Natural killer cell treated with Interleukin-12 subunit alpha and Interleukin-12 subunit beta and Interleukin-15 and Interleukin-18, amount 100 ng/mL, for 72 hours (primary cell): ENCODE results near the gene GLP1R. TPM values are rescaled to one million over a fixed set of nuclear protein-coding genes. Genes with fewer than 3 reads are reported as not detected.
"Not testable (repeated sequence)": the region's sequence is repeated elsewhere in the genome, so short reads cannot be mapped to it uniquely, and the experiment has no call there.

Experiments
- ATAC-seq, 2 donors: fragments of 150-1000 bp; cut with Tn5 transposase in 1 of 2; sonication (Bioruptor Pico), chemical (Tn5 transposase) in 1 of 2; 2 replicates each; pipeline ENCODE4 v1.10.0; 2021
- DNase-seq: peaks from one replicate; pipeline ENCODE4 v3.0.0; 2022; ENCODE audit warnings: low spot score
- H3K27ac Mint-ChIP-seq, 2 donors: 1 replicate in 1 of 2; 2 replicates in 1 of 2; pipeline ENCODE4 v1.8.0; 2022; ENCODE audit warnings: mixed read lengths in 2 of 2, mild to moderate bottlenecking in 1 of 2, moderate library complexity in 1 of 2
- H3K27me3 Mint-ChIP-seq, 2 donors: 1 replicate in 1 of 2; 2 replicates in 1 of 2; pipeline ENCODE4 v1.8.0; 2022; ENCODE audit warnings: mixed read lengths in 2 of 2
- H3K36me3 Mint-ChIP-seq: one replicate; pipeline ENCODE4 v1.8.0; 2022; ENCODE audit warnings: mixed read lengths
- H3K4me1 Mint-ChIP-seq, 2 donors: 1 replicate in 1 of 2; 2 replicates in 1 of 2; pipeline ENCODE4 v1.8.0; 2022; ENCODE audit warnings: low read depth in 2 of 2, mixed read lengths in 2 of 2, mild to moderate bottlenecking in 1 of 2
- H3K4me3 Mint-ChIP-seq: one replicate; pipeline ENCODE4 v1.8.0; 2022; ENCODE audit warnings: mixed read lengths
- H3K9me3 Mint-ChIP-seq: 2 replicates; pipeline ENCODE4 v1.8.0; 2022; ENCODE audit warnings: mixed read lengths
- total RNA-seq, 2 donors: library from RNA; stranded (reverse); gene quantifications; one replicate each; pipeline ENCODE4 v1.2.3, GENCODE V29; 2022

The GLP1R gene
- total RNA-seq, 2 donors from 2014 or later = not detected

DNA sequence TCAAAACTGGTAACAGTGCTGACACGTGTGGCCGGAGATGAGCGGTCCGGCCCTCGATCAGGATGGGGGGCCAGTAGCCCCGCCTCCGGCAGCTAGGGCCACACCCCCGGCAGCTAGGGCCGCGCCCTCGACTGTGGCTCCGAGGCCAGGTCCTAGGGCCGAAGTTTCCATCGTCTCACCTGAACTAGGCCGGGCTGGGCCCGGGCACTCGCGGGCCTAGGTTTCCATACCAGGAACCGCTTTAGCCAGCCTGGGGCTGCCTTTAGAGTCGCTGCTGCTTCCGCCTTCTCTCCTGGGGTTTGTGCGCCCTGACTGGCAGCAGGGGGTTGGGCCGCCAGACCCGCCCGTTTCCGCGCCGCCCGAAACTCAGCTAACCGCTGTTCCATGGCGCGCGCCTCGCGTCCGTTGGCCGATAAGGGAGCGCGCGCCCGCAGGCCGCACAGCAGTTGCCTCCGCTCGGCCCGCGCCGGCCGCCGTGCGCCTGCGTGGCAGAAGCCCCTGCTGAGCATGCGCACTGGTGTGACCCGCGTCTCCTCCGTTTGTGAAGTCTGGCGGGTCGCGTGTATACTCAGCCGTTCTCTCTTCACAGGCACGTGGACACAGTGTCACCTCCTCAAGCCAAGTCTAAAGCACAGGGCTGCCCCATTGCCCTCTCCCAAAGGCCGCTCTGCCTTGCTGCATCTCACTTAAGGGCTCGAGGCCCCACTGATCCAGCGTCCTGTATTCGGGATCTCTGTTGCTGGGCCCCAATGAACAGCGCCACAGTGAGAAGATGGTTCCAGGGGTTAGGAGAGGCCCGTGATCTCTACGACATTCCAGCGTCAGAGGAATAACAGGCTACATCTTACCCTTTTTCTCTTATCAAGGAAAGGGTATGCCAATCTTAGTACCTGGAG is 66.4 kb downstream of the GLP1R start, which contains the start of gene SAYSD1:
Gene SAYSD1 (minus strand): TSS at position 483 of the 896 bp plus-strand sequence. CDS start 97 bp downstream, at position 386.
- DNase-seq = peak; percentile 97
- no peaks in the 10 kb centered on the region for H3K9me3 Mint-ChIP-seq
- ATAC-seq = peak; percentile 97 to 98

DNA sequence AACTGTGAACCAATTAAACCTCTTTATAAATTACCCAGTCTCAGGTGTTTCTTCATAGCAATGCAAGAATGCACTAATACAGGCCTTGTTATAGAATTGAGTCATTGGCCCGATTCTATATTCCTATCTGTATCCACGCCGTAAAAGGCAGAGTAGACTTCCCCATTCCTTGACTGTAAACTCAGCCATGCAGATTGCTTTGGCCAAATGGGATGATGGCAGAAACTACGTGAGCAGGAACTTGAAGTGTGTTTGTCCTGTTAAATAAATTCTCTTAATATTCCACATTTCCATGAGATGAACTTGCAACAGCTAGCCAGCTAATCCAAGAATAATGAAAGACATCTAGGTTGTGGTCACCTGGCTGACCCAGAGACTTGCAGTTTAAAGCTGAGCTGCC is 70.3 kb downstream of the GLP1R start:
- H3K27ac Mint-ChIP-seq = no peak overlapping the region
- peaks cover 11 to 17% of the 10 kb centered on the region in 2 donors for H3K27me3 Mint-ChIP-seq
- no peaks in the 10 kb centered on the region for H3K36me3 Mint-ChIP-seq
- peaks cover 10 to 14% of the 10 kb centered on the region in 2 donors for H3K4me1 Mint-ChIP-seq
- no peak for DNase-seq
- no peak overlapping the region for H3K4me3 Mint-ChIP-seq
- ATAC-seq = no peak
- no peaks in the 10 kb centered on the region for H3K9me3 Mint-ChIP-seq

More for the DNA sequence above, 66.4 kb downstream of the GLP1R start, which contains the start of gene SAYSD1:
- H3K27me3 Mint-ChIP-seq = peaks cover 0 to 4% of the 10 kb centered on the region in 2 donors
- H3K4me3 Mint-ChIP-seq = peak within 1 kb of the TSS; percentile 83
- no peaks in the 10 kb centered on the region for H3K36me3 Mint-ChIP-seq
- H3K27ac Mint-ChIP-seq = peak within 1 kb of the TSS; percentile 77 to 92
- H3K4me1 Mint-ChIP-seq = peaks cover 10 to 44% of the 10 kb centered on the region in 2 donors

- no peak for DNase-seq
- Mint-ChIP-seq H3K9me3 (no peaks in the 10 kb centered on the region), H3K4me3 (no peak overlapping the region), H3K27ac (no peak overlapping the region), H3K36me3 (no peaks in the 10 kb centered on the region), H3K4me1 (no peaks in the 10 kb centered on the region), H3K27me3 (peaks cover 18 to 26% of the 10 kb centered on the region in 2 donors)
- ATAC-seq = no peak
These were observed 75.5 kb downstream of the GLP1R start for GRCh38 chr6:39124114-39124513.

DNA sequence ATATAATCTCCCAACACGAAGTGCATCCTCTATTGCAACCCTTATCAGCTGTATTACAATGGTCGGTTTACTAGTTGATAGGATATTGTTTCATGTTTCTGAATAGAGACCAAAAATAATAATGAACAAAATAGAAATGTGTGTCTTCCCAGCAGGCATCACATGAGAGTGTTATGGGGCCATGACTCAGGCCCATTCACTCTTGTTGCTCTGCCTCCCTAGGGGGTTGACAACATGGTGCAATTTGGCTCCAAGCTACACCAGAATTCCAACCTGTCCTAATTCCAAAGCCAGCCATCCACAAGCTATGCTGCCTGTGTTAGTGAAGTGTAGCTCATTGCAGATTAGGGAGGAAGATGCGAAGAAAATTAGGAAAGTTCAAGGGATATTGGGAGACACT is 79.5 kb downstream of the GLP1R start:
- ATAC-seq (no peak), DNase-seq (no peak)
- no peak overlapping the region for H3K27ac Mint-ChIP-seq
- H3K27me3 Mint-ChIP-seq = peaks cover 13 to 22% of the 10 kb centered on the region in 2 donors
- H3K36me3 Mint-ChIP-seq = no peaks in the 10 kb centered on the region
- no peak overlapping the region for H3K4me3 Mint-ChIP-seq
- no peaks in the 10 kb centered on the region for H3K9me3 Mint-ChIP-seq
- H3K4me1 Mint-ChIP-seq = no peaks in the 10 kb centered on the region

DNA sequence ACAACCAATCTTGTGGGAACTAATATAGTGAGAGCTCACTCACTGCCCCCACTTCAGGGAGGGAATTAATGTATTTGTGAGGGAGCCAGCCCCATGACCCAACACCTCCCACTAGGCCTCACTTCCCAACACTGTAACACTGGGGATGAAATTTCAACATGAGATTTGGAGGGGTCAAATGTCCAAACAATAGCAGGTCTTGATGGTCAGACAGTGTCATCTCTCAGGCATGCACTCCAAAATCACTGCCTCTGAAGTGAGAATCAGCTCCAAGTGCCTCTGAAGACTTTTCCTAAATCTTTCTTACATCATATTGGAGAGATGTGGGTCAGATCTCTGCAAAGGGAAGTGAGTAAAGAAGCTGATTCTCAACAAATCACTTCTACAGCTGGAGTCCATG is 80.3 kb downstream of the GLP1R start:
- DNase-seq (no peak), ATAC-seq (no peak)
- Mint-ChIP-seq H3K27me3 (peaks cover 13 to 22% of the 10 kb centered on the region in 2 donors), H3K4me1 (no peaks in the 10 kb centered on the region), H3K4me3 (no peak overlapping the region), H3K9me3 (no peaks in the 10 kb centered on the region), H3K36me3 (no peaks in the 10 kb centered on the region), H3K27ac (no peak overlapping the region)

- no peak for DNase-seq
- Mint-ChIP-seq H3K4me1 (no peaks in the 10 kb centered on the region), H3K9me3 (no peaks in the 10 kb centered on the region), H3K4me3 (no peak overlapping the region), H3K27me3 (peaks cover 10 to 18% of the 10 kb centered on the region in 2 donors), H3K27ac (no peak overlapping the region), H3K36me3 (no peaks in the 10 kb centered on the region)
- ATAC-seq = no peak
These were observed 82.1 kb downstream of the GLP1R start for GRCh38 chr6:39130691-39131090.

DNA sequence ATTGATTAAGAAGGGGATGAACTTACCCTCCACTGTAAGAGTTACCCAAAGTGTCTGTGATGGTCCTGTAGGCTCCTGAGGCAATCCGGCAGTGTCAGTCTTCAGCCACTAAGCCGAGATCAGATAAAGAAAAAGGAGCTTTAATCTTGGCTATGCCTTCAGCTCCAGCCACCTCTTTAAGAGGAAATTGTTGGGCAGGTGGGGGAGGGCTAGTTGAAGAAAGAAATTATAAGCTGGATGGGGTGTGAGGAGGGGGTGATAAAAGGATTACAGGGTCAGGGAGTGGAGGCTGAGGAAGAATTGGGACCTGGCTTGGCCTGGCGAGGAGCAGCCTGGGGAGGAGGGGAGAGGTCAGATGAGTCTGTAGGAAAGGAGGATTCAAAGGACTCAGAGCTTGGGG is 86.2 kb downstream of the GLP1R start:
- not testable (repeated sequence) for DNase-seq, H3K27ac Mint-ChIP-seq, H3K4me3 Mint-ChIP-seq, H3K36me3 Mint-ChIP-seq, ATAC-seq, H3K4me1 Mint-ChIP-seq, H3K9me3 Mint-ChIP-seq
- peaks cover 14 to 16% of the 10 kb centered on the region in 2 donors for H3K27me3 Mint-ChIP-seq

GRCh38 chr6:39136207-39136606 is 87.6 kb downstream of the GLP1R start:
- DNase-seq, H3K27ac Mint-ChIP-seq, H3K4me3 Mint-ChIP-seq, H3K4me1 Mint-ChIP-seq, H3K9me3 Mint-ChIP-seq, ATAC-seq, H3K36me3 Mint-ChIP-seq: not testable (repeated sequence)
- H3K27me3 Mint-ChIP-seq = peaks cover 22 to 23% of the 10 kb centered on the region in 2 donors

- DNase-seq (no peak), ATAC-seq (no peak)
- Mint-ChIP-seq H3K36me3 (no peaks in the 10 kb centered on the region), H3K9me3 (no peaks in the 10 kb centered on the region), H3K27ac (no peak overlapping the region), H3K27me3 (peaks cover 21 to 23% of the 10 kb centered on the region in 2 donors), H3K4me1 (no peaks in the 10 kb centered on the region), H3K4me3 (no peak overlapping the region)
These were observed 88.7 kb downstream of the GLP1R start for GRCh38 chr6:39137245-39137644.

Other genes with a start within 250 kb of the GLP1R start
- gene SAYSD1, start 66.4 kb downstream of the GLP1R start, total RNA-seq = 1 to 10 TPM; 3.5 to 5.2 TPM
- 10 to 100 TPM in 1 of 2 donors, 1 to 10 TPM in 1; 2.1 to 10.9 TPM for gene KCNK5, start 180.7 kb downstream of the GLP1R start, total RNA-seq